K562 (cell line): ENCODE results near the gene COASY. TPM values are rescaled to one million over a fixed set of nuclear protein-coding genes. Genes with fewer than 3 reads are reported as not detected.

ENCODE experiments used
- IRF2 ChIP-seq: sonication (generic); formaldehyde crosslinking; IDR thresholded peaks from 2 replicates; pipeline ENCODE4 v1.8.1; 2022; ENCODE audit warnings: mild to moderate bottlenecking, missing genetic modification reagents
- polyA plus RNA-seq, 8 experiments: library from polyadenylated mRNA; depleted of rRNA in 4 of 8; stranded (reverse) in 5 of 8; unstranded in 3 of 8; fragments of >200 nt; fragmentation: Nextera tagmentation in 2 of 8; fragmentation: Illumina TruSeq in 1 of 8; extraction: Ambion mirVana in 2 of 8; extraction: Trizol in 1 of 8; gene quantifications; 2 replicates each; pipeline versions ENCODE4 v1.2.1 to v1.2.3, GENCODE V29; 2011 to 2014; ENCODE audit warnings: inconsistent platforms in 1 of 8, missing spikeins in 1 of 8
- total RNA-seq, 7 experiments: library from RNA; depleted of rRNA in 6 of 7; stranded (reverse); fragments of >200 nt in 6 of 7; fragmentation: Illumina TruSeq in 2 of 7; extraction: Trizol in 2 of 7; gene quantifications; 2 replicates each; pipeline versions ENCODE4 v1.2.1 to v1.2.3, GENCODE V29; 2011 to 2021; ENCODE audit warnings: low replicate concordance in 1 of 7
- TF ChIP-seq, protein P1 (sequence below): fragments of 200-800 bp; sonication (Bioruptor generic); IDR thresholded peaks from 2 replicates; pipeline ENCODE4 v1.6.1; 2016; ENCODE audit warnings: missing genetic modification characterization, missing compliant biosample characterization
- TF ChIP-seq, protein P2 (sequence below), 2 experiments: fragments of 250-450 bp in 1 of 2; fragments of 450-650 bp in 1 of 2; sonication (Bioruptor Pico) in 1 of 2; IDR thresholded peaks; 2 replicates each; pipeline versions ENCODE4 v1.6.1 to v1.8.0; 2016 to 2021; ENCODE audit warnings: mild to moderate bottlenecking in 2 of 2, moderate library complexity in 2 of 2, missing compliant biosample characterization in 1 of 2, missing genetic modification characterization in 1 of 2

Gene COASY
- total and polyA plus RNA-seq, 9 of the 15 experiments (the other 6 are each of a cell fraction or from before 2014, with no cell fraction given), result 25.4 to 175 (median 62.3) TPM

DNA sequence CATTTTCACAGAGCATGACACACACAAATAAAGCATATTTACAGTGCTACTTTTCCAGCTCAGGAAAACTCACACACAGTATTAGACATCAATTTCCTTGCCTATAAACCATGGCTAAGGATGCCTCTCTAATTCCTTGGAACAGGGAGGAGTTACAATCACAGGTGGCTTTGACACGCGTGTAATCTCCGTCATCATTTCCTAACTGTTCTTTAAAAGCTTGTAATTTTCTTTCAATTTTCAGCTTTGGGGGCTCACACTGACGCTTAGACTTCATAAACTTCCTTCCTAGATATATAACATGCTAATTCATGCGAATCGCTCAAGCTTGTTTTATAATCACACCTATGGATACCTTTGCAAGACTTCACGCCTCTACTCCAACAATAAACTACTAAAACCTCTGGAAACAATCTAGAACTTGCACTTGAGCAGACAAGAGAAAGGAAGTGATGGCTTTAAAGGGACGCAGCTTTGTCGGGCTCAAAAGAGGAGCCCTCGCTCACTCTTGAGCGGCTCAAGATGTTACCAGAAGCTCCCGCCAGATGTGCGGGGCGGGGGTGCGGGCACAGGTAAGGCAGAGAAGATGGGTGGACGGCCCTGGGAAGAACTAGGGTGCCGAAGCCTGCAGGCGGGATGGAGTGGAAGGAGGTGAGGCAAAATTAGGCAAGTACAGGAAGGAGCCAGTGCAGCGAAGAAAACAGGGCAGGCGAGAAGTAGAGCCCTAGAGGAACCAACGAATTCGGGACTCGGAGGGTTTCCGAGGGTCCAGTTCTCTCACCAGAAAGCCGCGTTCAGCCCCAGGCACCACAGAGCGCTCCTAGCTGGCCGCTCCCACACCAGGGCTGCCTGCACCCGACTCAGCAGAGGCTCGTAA is 46.6 kb downstream of the COASY start (continued):
- TF ChIP-seq, protein P1, sequence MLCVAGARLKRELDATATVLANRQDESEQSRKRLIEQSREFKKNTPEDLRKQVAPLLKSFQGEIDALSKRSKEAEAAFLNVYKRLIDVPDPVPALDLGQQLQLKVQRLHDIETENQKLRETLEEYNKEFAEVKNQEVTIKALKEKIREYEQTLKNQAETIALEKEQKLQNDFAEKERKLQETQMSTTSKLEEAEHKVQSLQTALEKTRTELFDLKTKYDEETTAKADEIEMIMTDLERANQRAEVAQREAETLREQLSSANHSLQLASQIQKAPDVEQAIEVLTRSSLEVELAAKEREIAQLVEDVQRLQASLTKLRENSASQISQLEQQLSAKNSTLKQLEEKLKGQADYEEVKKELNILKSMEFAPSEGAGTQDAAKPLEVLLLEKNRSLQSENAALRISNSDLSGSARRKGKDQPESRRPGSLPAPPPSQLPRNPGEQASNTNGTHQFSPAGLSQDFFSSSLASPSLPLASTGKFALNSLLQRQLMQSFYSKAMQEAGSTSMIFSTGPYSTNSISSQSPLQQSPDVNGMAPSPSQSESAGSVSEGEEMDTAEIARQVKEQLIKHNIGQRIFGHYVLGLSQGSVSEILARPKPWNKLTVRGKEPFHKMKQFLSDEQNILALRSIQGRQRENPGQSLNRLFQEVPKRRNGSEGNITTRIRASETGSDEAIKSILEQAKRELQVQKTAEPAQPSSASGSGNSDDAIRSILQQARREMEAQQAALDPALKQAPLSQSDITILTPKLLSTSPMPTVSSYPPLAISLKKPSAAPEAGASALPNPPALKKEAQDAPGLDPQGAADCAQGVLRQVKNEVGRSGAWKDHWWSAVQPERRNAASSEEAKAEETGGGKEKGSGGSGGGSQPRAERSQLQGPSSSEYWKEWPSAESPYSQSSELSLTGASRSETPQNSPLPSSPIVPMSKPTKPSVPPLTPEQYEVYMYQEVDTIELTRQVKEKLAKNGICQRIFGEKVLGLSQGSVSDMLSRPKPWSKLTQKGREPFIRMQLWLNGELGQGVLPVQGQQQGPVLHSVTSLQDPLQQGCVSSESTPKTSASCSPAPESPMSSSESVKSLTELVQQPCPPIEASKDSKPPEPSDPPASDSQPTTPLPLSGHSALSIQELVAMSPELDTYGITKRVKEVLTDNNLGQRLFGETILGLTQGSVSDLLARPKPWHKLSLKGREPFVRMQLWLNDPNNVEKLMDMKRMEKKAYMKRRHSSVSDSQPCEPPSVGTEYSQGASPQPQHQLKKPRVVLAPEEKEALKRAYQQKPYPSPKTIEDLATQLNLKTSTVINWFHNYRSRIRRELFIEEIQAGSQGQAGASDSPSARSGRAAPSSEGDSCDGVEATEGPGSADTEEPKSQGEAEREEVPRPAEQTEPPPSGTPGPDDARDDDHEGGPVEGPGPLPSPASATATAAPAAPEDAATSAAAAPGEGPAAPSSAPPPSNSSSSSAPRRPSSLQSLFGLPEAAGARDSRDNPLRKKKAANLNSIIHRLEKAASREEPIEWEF (CRISPR knock-in tag), result no peak
- no peak for TF ChIP-seq IRF2
- TF ChIP-seq, protein P2, sequence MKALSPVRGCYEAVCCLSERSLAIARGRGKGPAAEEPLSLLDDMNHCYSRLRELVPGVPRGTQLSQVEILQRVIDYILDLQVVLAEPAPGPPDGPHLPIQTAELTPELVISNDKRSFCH (CRISPR knock-in tag; IDR thresholded peaks at IDR 0.05), result no peak
- TF ChIP-seq, protein P2 (tag; IDR thresholded peaks at IDR 0.05), result no peak
